ENCODE data around the gene SPSB2. TPM values are rescaled to one million over a fixed set of nuclear protein-coding genes. Genes with fewer than 3 reads are reported as not detected.
"Not testable (repeated sequence)": the region's sequence is repeated elsewhere in the genome, so short reads cannot be mapped to it uniquely, and the experiment has no call there.

SPSB2 gene
- total and polyA plus RNA-seq, 10 donors, result 7.0 to 17.0 (median 11.1) TPM

DNA sequence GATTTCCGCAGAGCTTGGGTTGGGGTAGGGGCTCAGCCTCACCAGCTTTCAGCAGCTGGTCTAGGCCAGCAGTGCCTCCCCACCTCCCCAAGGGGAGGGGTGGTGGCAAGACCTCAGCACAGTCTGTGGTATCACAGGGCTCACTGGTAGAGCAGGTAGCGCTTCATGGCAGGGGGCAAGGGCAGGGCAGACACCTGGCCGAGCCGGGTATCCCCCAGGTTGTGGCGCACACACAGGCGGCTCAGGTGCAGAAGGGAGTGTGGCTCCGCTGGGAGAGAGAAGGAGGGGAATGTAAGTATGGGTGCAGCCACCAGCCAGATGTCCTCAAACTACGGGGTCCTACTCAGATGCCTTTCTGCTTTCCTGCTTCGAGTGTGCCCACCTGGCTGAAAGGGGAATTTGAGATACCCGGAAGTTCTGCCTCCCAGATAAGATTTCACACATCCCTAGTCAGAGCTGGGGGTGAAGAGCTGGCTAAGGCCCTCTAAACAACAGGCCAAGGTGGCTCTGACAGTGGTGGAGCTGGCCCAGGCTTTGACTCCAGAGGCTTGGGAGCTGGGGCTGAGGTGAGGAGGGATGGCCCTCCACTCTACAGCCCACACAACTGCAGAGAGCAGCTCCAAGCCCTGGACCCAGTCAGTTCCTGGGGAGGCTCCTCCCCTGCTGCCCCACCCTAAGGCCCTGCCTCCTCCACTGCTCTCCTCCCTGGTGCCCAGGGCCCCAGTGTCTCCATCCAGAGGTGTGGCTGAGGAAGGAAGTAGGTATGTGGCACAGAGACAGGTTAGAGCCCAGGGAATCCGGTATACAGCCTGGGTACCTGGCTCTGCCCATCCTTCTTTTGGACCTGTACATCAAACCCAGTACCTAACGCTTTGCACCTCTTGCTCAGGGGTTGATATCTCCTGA is 1.8 kb downstream of the SPSB2 start:
- DNase-seq, result peak; percentile 80
- intact Hi-C loops (cut with DNase I; ENCODE audit: low total_unique reads), result no loop called here
- TF ChIP-seq POLR2AphosphoS5 (IDR thresholded peaks at IDR 0.05) (peak in 2 of 3 donors; percentile 34 to 56), POLR2A (IDR thresholded peaks at IDR 0.05) (no peak)
- TF ChIP-seq, protein P1, sequence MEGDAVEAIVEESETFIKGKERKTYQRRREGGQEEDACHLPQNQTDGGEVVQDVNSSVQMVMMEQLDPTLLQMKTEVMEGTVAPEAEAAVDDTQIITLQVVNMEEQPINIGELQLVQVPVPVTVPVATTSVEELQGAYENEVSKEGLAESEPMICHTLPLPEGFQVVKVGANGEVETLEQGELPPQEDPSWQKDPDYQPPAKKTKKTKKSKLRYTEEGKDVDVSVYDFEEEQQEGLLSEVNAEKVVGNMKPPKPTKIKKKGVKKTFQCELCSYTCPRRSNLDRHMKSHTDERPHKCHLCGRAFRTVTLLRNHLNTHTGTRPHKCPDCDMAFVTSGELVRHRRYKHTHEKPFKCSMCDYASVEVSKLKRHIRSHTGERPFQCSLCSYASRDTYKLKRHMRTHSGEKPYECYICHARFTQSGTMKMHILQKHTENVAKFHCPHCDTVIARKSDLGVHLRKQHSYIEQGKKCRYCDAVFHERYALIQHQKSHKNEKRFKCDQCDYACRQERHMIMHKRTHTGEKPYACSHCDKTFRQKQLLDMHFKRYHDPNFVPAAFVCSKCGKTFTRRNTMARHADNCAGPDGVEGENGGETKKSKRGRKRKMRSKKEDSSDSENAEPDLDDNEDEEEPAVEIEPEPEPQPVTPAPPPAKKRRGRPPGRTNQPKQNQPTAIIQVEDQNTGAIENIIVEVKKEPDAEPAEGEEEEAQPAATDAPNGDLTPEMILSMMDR (IDR thresholded peaks at IDR 0.05 in 8 of 11, conservative IDR thresholded peaks at IDR 0.05 in 3 of 11), result no peak
- no peaks in the 10 kb centered on the region for H3K9me3 ChIP-seq
- peak overlapping the region in 7 of 8 donors; percentile 81 to 99 (median 91) for H3K27ac ChIP-seq
- peaks cover 31 to 84% (median 65%) of the 10 kb centered on the region in 6 donors for H3K4me1 ChIP-seq
- no peaks in the 10 kb centered on the region for H3K27me3 ChIP-seq (replicated peaks in 1 of 7)
- H3K36me3 ChIP-seq, result peaks cover 0 to 40% (median 20%) of the 10 kb centered on the region in 6 donors
- WGBS, 5 donors, result 49 to 70% (median 61%) methylated on average over 10 to 12 of the region's 12 CpGs
- peak overlapping the region in 6 of 8 donors; percentile 83 to 97 (median 94) for H3K4me3 ChIP-seq

DNA sequence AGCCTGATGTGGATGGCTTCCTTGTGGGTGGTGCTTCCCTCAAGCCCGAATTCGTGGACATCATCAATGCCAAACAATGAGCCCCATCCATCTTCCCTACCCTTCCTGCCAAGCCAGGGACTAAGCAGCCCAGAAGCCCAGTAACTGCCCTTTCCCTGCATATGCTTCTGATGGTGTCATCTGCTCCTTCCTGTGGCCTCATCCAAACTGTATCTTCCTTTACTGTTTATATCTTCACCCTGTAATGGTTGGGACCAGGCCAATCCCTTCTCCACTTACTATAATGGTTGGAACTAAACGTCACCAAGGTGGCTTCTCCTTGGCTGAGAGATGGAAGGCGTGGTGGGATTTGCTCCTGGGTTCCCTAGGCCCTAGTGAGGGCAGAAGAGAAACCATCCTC is 2.8 kb downstream of the SPSB2 start:
- H3K27ac ChIP-seq, result peak overlapping the region in 3 of 8 donors; percentile 43 to 99 (median 99)
- intact Hi-C loops (cut with DNase I; ENCODE audit: low total_unique reads); DNase-seq; H3K4me3 ChIP-seq; H3K9me3 ChIP-seq; H3K27me3 ChIP-seq (replicated peaks in 1 of 7): not testable (repeated sequence)
- peaks cover 0 to 39% (median 27%) of the 10 kb centered on the region in 6 donors for H3K36me3 ChIP-seq
- H3K4me1 ChIP-seq, result peaks cover 31 to 87% (median 65%) of the 10 kb centered on the region in 6 donors
- 61 to 87% (median 71%) methylated on average over 2 to 4 of the region's 4 CpGs for WGBS, 5 donors

DNA sequence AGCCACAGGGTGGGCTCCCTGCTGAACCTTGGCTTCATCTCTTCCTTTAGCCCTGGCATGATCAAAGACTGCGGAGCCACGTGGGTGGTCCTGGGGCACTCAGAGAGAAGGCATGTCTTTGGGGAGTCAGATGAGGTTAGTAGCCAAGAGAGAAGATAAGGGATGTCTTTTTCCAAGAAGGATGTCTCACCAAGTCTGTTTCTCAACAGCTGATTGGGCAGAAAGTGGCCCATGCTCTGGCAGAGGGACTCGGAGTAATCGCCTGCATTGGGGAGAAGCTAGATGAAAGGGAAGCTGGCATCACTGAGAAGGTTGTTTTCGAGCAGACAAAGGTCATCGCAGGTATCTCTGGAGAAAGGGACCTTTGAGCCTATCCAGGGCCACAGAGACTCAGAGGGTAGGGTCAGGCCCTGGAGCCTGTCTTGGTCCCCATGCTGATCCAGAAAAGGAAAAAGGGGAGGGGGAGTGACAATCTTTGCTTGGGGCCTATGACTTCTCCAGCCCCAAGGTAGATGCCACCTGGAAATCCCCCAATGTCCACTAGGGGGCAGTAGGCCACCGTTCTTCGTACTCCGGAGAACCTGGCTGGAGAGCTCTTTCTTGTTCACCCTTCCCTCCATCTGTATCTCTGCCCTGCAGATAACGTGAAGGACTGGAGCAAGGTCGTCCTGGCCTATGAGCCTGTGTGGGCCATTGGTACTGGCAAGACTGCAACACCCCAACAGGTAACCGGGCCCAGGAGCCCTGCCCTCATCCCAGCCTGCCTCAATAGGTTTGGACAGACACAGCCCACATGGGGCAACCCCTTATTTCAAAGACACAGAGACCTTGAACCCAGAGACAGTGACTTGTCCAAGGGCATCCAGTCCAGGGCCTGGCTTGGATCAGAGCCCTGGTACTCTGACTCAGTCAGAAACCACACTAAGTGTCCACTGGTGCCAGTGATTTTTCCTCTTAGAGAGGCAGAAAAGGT is 3.8 kb downstream of the SPSB2 start:
- Histone ChIP-seq H3K27ac (peak overlapping the region in 6 of 8 donors; percentile 20 to 99 (median 98)), H3K9me3 (no peaks in the 10 kb centered on the region), H3K4me3 (peak overlapping the region in 5 of 8 donors; percentile 94 to 100 (median 99)), H3K36me3 (peaks cover 0 to 49% (median 35%) of the 10 kb centered on the region in 6 donors), H3K4me1 (peaks cover 31 to 77% (median 64%) of the 10 kb centered on the region in 6 donors), H3K27me3 (replicated peaks in 1 of 7) (no peaks in the 10 kb centered on the region)
- peak; percentile 92 for DNase-seq
- intact Hi-C loops (cut with DNase I; ENCODE audit: low total_unique reads), result loop anchor here (10.0 kb wide), 1 partner anchor 95 kb away; no protein-coding TSS in a partner anchor
- peak; percentile 4 to 60 (median 31) for TF ChIP-seq POLR2AphosphoS5 (IDR thresholded peaks at IDR 0.05)
- TF ChIP-seq, protein P1 (IDR thresholded peaks at IDR 0.05 in 8 of 11, conservative IDR thresholded peaks at IDR 0.05 in 3 of 11), result peak; percentile 87 to 97 (median 94)
- no peak for TF ChIP-seq POLR2A (IDR thresholded peaks at IDR 0.05)
- WGBS, 5 donors, result 35 to 65% (median 41%) methylated on average over 9 to 12 of the region's 12 CpGs

All from spleen (tissue), 11 donors.